Tongue (tissue), 3 donors: ENCODE data around the gene TEX2. TPM values are rescaled to one million over a fixed set of nuclear protein-coding genes. Genes with fewer than 3 reads are reported as not detected.

ENCODE experiments used
- DNase-seq: peaks from one replicate; pipeline ENCODE4 v3.0.0-alpha.2; 2015
- small RNA-seq: library from RNA; depleted of rRNA; stranded (forward); fragments of <200 nt; gene quantifications from one replicate; pipeline ENCODE3, GENCODE V24; 2014; ENCODE audit warnings: low replicate concordance
- total RNA-seq: library from RNA; depleted of rRNA; stranded (reverse); fragments of >200 nt; gene quantifications from one replicate; pipeline ENCODE4 v1.2.3, GENCODE V29; 2014

TEX2 gene
- total RNA-seq, 1 donor from 2014 or later, result 39.6 TPM

DNA sequence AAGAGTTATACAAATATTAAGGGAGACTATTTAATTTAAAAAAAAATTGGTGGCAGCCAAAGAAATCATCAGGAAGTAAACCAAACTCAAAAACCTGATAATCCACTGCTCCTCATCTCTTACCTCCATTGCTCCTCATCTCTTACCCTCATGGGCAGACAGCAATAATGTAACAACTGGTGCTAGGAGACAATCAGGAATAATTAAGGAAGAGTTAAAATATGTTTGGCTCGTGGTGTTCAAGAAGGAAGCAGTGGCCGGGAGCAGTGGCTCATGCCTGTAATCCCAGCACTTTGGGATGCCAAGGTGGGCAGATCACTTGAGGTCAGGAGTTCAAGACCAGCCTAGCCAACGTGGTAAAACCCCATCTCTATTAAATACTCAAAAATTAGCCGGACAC, 151.2 kb downstream of the TEX2 start:
- no peak for DNase-seq

DNA sequence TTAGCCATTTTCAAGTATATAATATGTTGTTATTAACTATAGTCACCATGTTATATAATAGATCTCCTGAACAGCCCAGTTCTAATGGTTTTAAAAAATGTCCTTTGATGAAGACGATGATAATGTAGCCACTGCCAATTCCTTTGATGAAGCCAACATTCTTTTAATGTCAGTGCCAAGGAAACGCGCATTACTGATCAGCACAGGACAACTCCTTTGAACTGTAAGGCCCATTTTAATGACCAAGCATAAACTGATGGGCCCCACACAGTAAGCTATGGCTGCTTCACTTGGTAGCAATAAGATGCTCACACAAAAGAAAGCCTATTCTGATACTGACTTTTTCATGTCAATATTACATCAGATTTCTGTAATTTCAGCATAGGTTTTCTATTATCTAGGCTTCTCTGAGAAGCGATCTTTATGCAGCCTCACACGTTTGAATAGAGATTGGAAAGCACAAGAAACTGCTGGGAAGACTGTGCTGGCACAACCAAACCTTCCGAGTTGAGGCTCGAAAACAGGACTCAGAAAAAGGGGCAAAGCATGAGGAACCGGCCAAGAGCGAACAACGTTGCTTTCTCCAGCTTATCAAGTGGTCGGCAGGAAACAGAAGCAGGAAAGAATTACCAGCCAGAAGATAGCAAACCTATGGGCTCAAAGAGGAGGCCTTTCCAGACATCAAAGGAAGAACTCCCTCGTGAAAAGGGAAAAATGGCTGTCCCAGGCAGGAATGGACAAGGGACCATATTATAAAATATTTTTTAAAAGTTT, 152.5 kb downstream of the TEX2 start:
- DNase-seq, result no peak

DNA sequence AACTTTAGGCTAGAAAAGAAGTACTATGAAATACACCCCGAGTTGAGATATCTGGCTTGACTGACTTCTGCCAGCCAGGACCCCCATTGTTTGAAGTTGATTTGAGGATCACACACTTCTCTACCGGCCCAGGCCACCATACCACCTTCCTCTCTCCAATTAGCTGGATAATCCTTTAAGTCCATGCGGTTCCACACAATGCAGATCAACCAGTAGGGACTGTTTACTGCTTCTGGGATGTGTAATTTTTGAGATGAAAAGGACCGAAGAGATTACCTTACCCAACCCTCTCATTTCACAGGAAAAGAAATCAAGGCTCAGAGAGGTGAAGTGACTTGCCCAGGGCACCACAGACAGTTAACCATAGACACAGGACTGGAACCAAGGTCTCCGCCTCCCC, 153.7 kb downstream of the TEX2 start:
- DNase-seq, result no peak

- DNase-seq, result no peak
Measured at GRCh38 chr17:64107500-64108236, 155.4 kb downstream of the TEX2 start.

DNA sequence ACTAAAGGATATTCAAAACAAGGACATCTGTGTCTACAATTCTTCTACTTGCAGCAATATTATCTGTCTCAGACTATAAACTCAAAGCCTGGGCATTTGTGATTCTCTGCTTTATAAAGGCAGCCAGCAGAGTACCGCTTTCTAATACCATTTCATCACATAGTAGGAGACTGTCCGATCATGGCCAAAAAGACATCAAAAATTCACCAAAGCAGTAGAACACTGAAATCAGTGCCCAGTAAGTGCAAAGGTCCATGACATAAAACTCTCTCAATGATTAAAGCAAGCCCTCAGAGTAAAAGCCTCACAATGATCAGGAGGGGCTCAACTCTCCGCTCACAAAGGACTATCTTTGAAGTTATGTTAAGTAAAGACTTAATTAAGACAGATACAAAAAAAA, 156.1 kb downstream of the TEX2 start:
- no peak for DNase-seq

- DNase-seq, result no peak
Measured at GRCh38 chr17:64103391-64104364, 159.4 kb downstream of the TEX2 start.

DNA sequence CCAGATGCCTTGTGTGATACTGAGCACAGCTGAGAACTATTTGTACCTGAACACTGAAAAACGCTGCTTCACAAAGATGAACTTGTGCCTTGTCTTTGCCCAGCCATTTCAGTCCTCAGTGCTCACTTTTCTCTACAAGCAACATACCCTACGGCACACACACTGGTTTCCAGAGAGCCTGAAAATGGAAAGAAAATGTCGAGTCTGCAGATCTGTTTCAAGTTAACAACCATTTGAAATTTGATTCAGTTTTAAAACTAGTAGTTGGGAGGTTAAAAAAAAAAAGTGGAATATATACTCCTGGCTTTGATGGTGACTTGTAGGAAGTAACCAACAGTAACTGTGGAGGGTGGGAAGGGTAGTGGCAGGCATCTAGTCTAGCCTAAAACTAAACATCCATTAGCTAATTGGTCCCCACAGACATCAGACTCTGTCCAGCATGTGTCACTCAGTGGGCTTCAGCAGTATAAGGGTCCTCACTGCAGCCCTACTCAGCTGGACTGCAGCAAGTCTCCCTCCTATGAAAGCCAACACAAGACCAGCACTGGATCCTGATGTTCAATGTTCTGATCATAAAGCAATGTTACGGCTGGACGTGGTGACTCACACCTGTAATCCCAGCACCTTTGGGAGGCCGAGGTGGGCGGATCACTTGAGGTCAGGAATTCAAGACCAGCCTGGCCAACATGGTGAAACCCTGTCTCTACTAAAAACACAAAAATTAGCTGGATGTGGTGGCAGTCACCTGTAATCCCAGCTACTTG, 160.3 kb downstream of the TEX2 start:
- no peak for DNase-seq

- no peak for DNase-seq
Measured at GRCh38 chr17:64099543-64099942, 163.5 kb downstream of the TEX2 start.

Small RNAs within 50 kb of the gene (small RNA-seq; reads per million reads assigned to genes)
- 34,059 reads per million, percentile 100 among the genes with 10 or more reads in this experiment for gene SNORD104

Other genes starting within 250 kb of the TEX2 start
- 49.1 TPM for gene ICAM2, start 242.6 kb downstream of the TEX2 start, total RNA-seq
- 9.4 TPM for gene ERN1, start 133.1 kb downstream of the TEX2 start, total RNA-seq
- gene PECAM1, start 127.6 kb upstream of the TEX2 start, total RNA-seq, result 81.9 TPM
- gene MILR1, start 185.9 kb upstream of the TEX2 start, total RNA-seq, result 6.9 TPM
- gene POLG2, start 233.8 kb upstream of the TEX2 start, total RNA-seq, result 11.9 TPM
- gene DDX5, start 243.0 kb upstream of the TEX2 start, total RNA-seq, result 400 TPM
- gene CEP95, start 243.7 kb upstream of the TEX2 start, total RNA-seq, result 59.7 TPM